HepG2 (cell line): ENCODE data around the gene ATG2A. TPM values are rescaled to one million over a fixed set of nuclear protein-coding genes. Genes with fewer than 3 reads are reported as not detected.

Source experiments
- ASH2L ChIP-seq: fragments of 300-600, 200-600 bp; sonication (generic); IDR thresholded peaks from 2 replicates; pipeline ENCODE4 v1.7.0; 2017; ENCODE audit warnings: low read depth, mild to moderate bottlenecking, moderate library complexity, mixed read lengths, low read length; ENCODE audit not compliant: insufficient read length
- CBX1 ChIP-seq: IDR thresholded peaks from one replicate; pipeline ENCODE4 v1.6.1; 2016; ENCODE audit warnings: antibody characterized with exemption, low read depth
- CEBPB ChIP-seq: IDR thresholded peaks from 2 replicates; pipeline ENCODE4 v1.6.1; 2011; ENCODE audit warnings: low read depth, low read length, improper control_type of control experiment, borderline replicate concordance
- CHD2 ChIP-seq: IDR thresholded peaks from 2 replicates; pipeline ENCODE4 v1.6.1; 2011; ENCODE audit warnings: low read depth, low read length, improper control_type of control experiment
- E2F1 ChIP-seq: sonication (generic); formaldehyde crosslinking; IDR thresholded peaks from 2 replicates; pipeline ENCODE4 v1.5.0; 2020; ENCODE audit warnings: missing genetic modification reagents
- ERF ChIP-seq: IDR thresholded peaks from 2 replicates; pipeline ENCODE4 v1.6.1; 2018; ENCODE audit warnings: missing biosample characterization, missing genetic modification reagents
- IRF1 ChIP-seq: sonication (generic); formaldehyde crosslinking; IDR thresholded peaks from 2 replicates; pipeline ENCODE4 v1.4.0; 2020; ENCODE audit warnings: low read depth, mild to moderate bottlenecking, missing genetic modification reagents
- KDM5A ChIP-seq: fragments of 200-600 bp; sonication (generic); IDR thresholded peaks from 2 replicates; pipeline ENCODE4 v1.7.0; 2018; ENCODE audit warnings: antibody characterized with exemption, mild to moderate bottlenecking, low read length, borderline replicate concordance
- KLF12 ChIP-seq: sonication (generic); formaldehyde crosslinking; IDR thresholded peaks from 2 replicates; pipeline ENCODE4 v1.4.0; 2020; ENCODE audit warnings: missing genetic modification reagents, borderline replicate concordance
- MIER2 ChIP-seq: IDR thresholded peaks from 2 replicates; pipeline ENCODE4 v1.6.1; 2016; ENCODE audit warnings: missing biosample characterization, missing genetic modification reagents
- MIER3 ChIP-seq: IDR thresholded peaks from 2 replicates; pipeline ENCODE4 v1.6.1; 2016; ENCODE audit warnings: missing compliant biosample characterization, borderline replicate concordance
- MIXL1 ChIP-seq: IDR thresholded peaks from 2 replicates; pipeline ENCODE4 v1.6.1; 2016
- RNF219 ChIP-seq: sonication (generic); formaldehyde crosslinking; IDR thresholded peaks from 2 replicates; pipeline ENCODE4 v1.5.0; 2020; ENCODE audit warnings: mild to moderate bottlenecking, missing genetic modification reagents
- TCF7L2 ChIP-seq: IDR thresholded peaks from 2 replicates; pipeline ENCODE4 v1.6.1; 2011; ENCODE audit warnings: mild to moderate bottlenecking, low read depth, low read length, moderate library complexity
- U2AF1 ChIP-seq: fragments of 200-400 bp; formaldehyde crosslinking; optimal IDR thresholded peaks from 2 replicates; pipeline ENCODE3; 2017; ENCODE audit warnings: mild to moderate bottlenecking, low read depth, low read length
- YY1 ChIP-seq: IDR thresholded peaks from 2 replicates; pipeline ENCODE4 v1.6.1; 2011; ENCODE audit warnings: low read length, low read depth, moderate library complexity, mild to moderate bottlenecking; ENCODE audit not compliant: insufficient read depth, insufficient replicate concordance
- ZBTB42 ChIP-seq: sonication (generic); formaldehyde crosslinking; IDR thresholded peaks from 2 replicates; pipeline ENCODE4 v1.5.0; 2020; ENCODE audit warnings: mild to moderate bottlenecking, missing genetic modification reagents
- ZFP90 ChIP-seq: sonication (generic); formaldehyde crosslinking; IDR thresholded peaks from 2 replicates; pipeline ENCODE4 v1.8.0; 2022; ENCODE audit warnings: missing genetic modification reagents, mild to moderate bottlenecking, inconsistent platforms, borderline replicate concordance
- ZNF136 ChIP-seq: sonication (generic); formaldehyde crosslinking; IDR thresholded peaks from 2 replicates; pipeline ENCODE4 v1.8.1; 2022; ENCODE audit warnings: low read depth, mild to moderate bottlenecking, moderate library complexity, missing genetic modification reagents
- ZNF329 ChIP-seq: sonication (generic); formaldehyde crosslinking; IDR thresholded peaks from 2 replicates; pipeline ENCODE4 v1.9.0; 2021; ENCODE audit warnings: low read depth, mild to moderate bottlenecking, missing genetic modification reagents
- ZNF788 ChIP-seq: sonication (generic); formaldehyde crosslinking; IDR thresholded peaks from 2 replicates; pipeline ENCODE4 v1.5.0; 2020; ENCODE audit warnings: mild to moderate bottlenecking, missing genetic modification reagents, borderline replicate concordance
- ZSCAN29 ChIP-seq: sonication (generic); formaldehyde crosslinking; conservative IDR thresholded peaks from 2 replicates; pipeline ENCODE4 v1.4.0; 2020; ENCODE audit warnings: mild to moderate bottlenecking, missing genetic modification reagents
- polyA plus RNA-seq, 8 experiments: library from polyadenylated mRNA; depleted of rRNA in 3 of 8; stranded (reverse) in 7 of 8; unstranded in 1 of 8; fragments of >200 nt; fragmentation: Illumina TruSeq in 4 of 8; extraction: Trizol in 4 of 8; gene quantifications; 2 replicates each; pipeline versions ENCODE4 v1.2.1 to v1.2.3, GENCODE V29; 2011 to 2016; ENCODE audit warnings: low read depth in 4 of 8, missing spikeins in 1 of 8, mixed read lengths in 1 of 8; ENCODE audit not compliant: insufficient read depth in 1 of 8
- total RNA-seq, 5 experiments: library from RNA; depleted of rRNA; stranded (reverse); fragments of >200 nt; fragmentation: Illumina TruSeq; extraction: Trizol; gene quantifications; 2 replicates each; pipeline ENCODE4 v1.2.3, GENCODE V29; 2016; ENCODE audit warnings: low read depth in 1 of 5
- TF ChIP-seq, protein P1 (sequence below): IDR thresholded peaks from 2 replicates; pipeline ENCODE4 v1.6.1; 2016; ENCODE audit warnings: control low read depth
- TF ChIP-seq, protein P2 (sequence below): sonication (generic); formaldehyde crosslinking; IDR thresholded peaks from 2 replicates; pipeline ENCODE4 v1.5.0; 2020; ENCODE audit warnings: missing genetic modification reagents, mild to moderate bottlenecking, borderline replicate concordance

ATG2A gene
- total and polyA plus RNA-seq, 2 of the 13 experiments (the other 11 are each of a cell fraction or from before 2014, with no cell fraction given) = 6.7 to 8.0 TPM

GRCh38 chr11:64894070-64894811 is 22.8 kb downstream of the ATG2A start (continued):
- TF ChIP-seq, protein P1, sequence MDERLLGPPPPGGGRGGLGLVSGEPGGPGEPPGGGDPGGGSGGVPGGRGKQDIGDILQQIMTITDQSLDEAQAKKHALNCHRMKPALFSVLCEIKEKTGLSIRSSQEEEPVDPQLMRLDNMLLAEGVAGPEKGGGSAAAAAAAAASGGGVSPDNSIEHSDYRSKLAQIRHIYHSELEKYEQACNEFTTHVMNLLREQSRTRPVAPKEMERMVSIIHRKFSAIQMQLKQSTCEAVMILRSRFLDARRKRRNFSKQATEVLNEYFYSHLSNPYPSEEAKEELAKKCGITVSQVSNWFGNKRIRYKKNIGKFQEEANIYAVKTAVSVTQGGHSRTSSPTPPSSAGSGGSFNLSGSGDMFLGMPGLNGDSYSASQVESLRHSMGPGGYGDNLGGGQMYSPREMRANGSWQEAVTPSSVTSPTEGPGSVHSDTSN (CRISPR knock-in tag) = no peak
- 0 out of 2 replicates have a peak, but pooled peaks have one; percentile 55 for TF ChIP-seq MIXL1 (CRISPR knock-in tag)
- TF ChIP-seq CHD2 = no peak
- TF ChIP-seq KDM5A = no peak
- TF ChIP-seq MIER2 (CRISPR knock-in tag) = no peak
- TF ChIP-seq CBX1 = no peak
- no peak for TF ChIP-seq TCF7L2
- TF ChIP-seq ZSCAN29 (CRISPR knock-in tag) = no peak
- TF ChIP-seq RNF219 (CRISPR knock-in tag) = no peak
- no peak for TF ChIP-seq IRF1 (CRISPR knock-in tag)
- TF ChIP-seq, protein P2, sequence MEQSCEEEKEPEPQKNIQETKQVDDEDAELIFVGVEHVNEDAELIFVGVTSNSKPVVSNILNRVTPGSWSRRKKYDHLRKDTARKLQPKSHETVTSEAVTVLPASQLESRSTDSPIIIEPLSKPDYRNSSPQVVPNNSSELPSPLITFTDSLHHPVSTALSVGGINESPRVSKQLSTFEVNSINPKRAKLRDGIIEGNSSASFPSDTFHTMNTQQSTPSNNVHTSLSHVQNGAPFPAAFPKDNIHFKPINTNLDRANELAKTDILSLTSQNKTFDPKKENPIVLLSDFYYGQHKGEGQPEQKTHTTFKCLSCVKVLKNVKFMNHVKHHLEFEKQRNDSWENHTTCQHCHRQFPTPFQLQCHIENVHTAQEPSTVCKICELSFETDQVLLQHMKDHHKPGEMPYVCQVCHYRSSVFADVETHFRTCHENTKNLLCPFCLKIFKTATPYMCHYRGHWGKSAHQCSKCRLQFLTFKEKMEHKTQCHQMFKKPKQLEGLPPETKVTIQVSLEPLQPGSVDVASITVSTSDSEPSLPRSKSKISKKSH (CRISPR knock-in tag) = 0 out of 2 replicates have a peak, but pooled peaks have one; percentile 23
- TF ChIP-seq CEBPB = no peak
- no peak for TF ChIP-seq ASH2L
- no peak for TF ChIP-seq E2F1 (CRISPR knock-in tag)
- TF ChIP-seq ZNF136 (CRISPR knock-in tag) = no peak
- TF ChIP-seq KLF12 (CRISPR knock-in tag) = peak; percentile 92
- TF ChIP-seq ZNF329 (CRISPR knock-in tag) = no peak
- peak; percentile 79; the same call in 1 of the 2 replicates for TF ChIP-seq MIER3
- peak; percentile 19 for TF ChIP-seq YY1
- TF ChIP-seq U2AF1 = no peak
- peak; percentile 89 for TF ChIP-seq ERF (CRISPR knock-in tag)
- no peak; the same call in 1 of the 2 replicates for TF ChIP-seq ZBTB42
- TF ChIP-seq ZNF788 (CRISPR knock-in tag) = peak; percentile 66; the same call in 1 of the 2 replicates
- no peak for TF ChIP-seq ZFP90 (CRISPR knock-in tag)
